ENCODE results near the gene ACAA1. TPM values are rescaled to one million over a fixed set of nuclear protein-coding genes. Genes with fewer than 3 reads are reported as not detected.
"Not testable (repeated sequence)": the region's sequence is repeated elsewhere in the genome, so short reads cannot be mapped to it uniquely, and the experiment has no call there.

Gene ACAA1
- total RNA-seq, 1 donor from 2014 or later = 120 TPM

GRCh38 chr3:38137615-38138348 is 855 bp upstream of the ACAA1 start:
- Histone ChIP-seq H3K4me1 (peaks cover 71% of the 10 kb centered on the region), H3K4me3 (peak overlapping the region; percentile 91), H3K36me3 (peaks cover 45% of the 10 kb centered on the region), H3K9me3 (replicated peaks) (no peaks in the 10 kb centered on the region), H3K27me3 (ENCODE audit: low read depth) (no peaks in the 10 kb centered on the region), H3K27ac (replicated peaks) (peak overlapping the region; percentile 98)
- no peak for DNase-seq
- intact Hi-C loops (cut with micrococcal nuclease) = no loop called here
- no peak for TF ChIP-seq CTCF (IDR thresholded peaks at IDR 0.05; ENCODE audit: borderline replicate concordance)

- no peak for TF ChIP-seq CTCF (IDR thresholded peaks at IDR 0.05; ENCODE audit: borderline replicate concordance)
- Histone ChIP-seq H3K4me3 (peak overlapping the region; percentile 91), H3K36me3 (peaks cover 51% of the 10 kb centered on the region), H3K27ac (replicated peaks) (peak overlapping the region; percentile 98), H3K4me1 (peaks cover 85% of the 10 kb centered on the region), H3K27me3 (ENCODE audit: low read depth) (no peaks in the 10 kb centered on the region), H3K9me3 (replicated peaks) (no peaks in the 10 kb centered on the region)
- DNase-seq = no peak
- intact Hi-C loops (cut with micrococcal nuclease) = no loop called here
Observed at GRCh38 chr3:38136393-38136776, 542 bp downstream of the ACAA1 start.

GRCh38 chr3:38135621-38136277 is 1.2 kb downstream of the ACAA1 start:
- intact Hi-C loops (cut with micrococcal nuclease); H3K9me3 ChIP-seq (replicated peaks); H3K27me3 ChIP-seq (ENCODE audit: low read depth); DNase-seq: not testable (repeated sequence)
- Histone ChIP-seq H3K27ac (replicated peaks) (peak overlapping the region; percentile 98), H3K4me3 (peak overlapping the region; percentile 91), H3K4me1 (peaks cover 92% of the 10 kb centered on the region), H3K36me3 (peaks cover 51% of the 10 kb centered on the region)

- Histone ChIP-seq H3K4me3 (peak overlapping the region; percentile 91), H3K36me3 (peaks cover 59% of the 10 kb centered on the region), H3K4me1 (peaks cover 96% of the 10 kb centered on the region)
- H3K27ac ChIP-seq (replicated peaks); intact Hi-C loops (cut with micrococcal nuclease); H3K9me3 ChIP-seq (replicated peaks); DNase-seq; H3K27me3 ChIP-seq (ENCODE audit: low read depth): not testable (repeated sequence)
Observed at GRCh38 chr3:38134517-38135143, 2.3 kb downstream of the ACAA1 start.

GRCh38 chr3:38133557-38134405 is 3.1 kb downstream of the ACAA1 start:
- Histone ChIP-seq H3K36me3 (peaks cover 67% of the 10 kb centered on the region), H3K9me3 (replicated peaks) (no peaks in the 10 kb centered on the region), H3K27me3 (ENCODE audit: low read depth) (no peaks in the 10 kb centered on the region), H3K4me3 (no peak overlapping the region), H3K4me1 (peaks cover 96% of the 10 kb centered on the region), H3K27ac (replicated peaks) (no peak overlapping the region)
- intact Hi-C loops (cut with micrococcal nuclease) = no loop called here
- no peak for TF ChIP-seq CTCF (IDR thresholded peaks at IDR 0.05; ENCODE audit: borderline replicate concordance)
- DNase-seq = no peak

GRCh38 chr3:38133209-38133556 is 3.7 kb downstream of the ACAA1 start:
- TF ChIP-seq CTCF (IDR thresholded peaks at IDR 0.05; ENCODE audit: borderline replicate concordance) = no peak
- Histone ChIP-seq H3K4me3 (no peak overlapping the region), H3K4me1 (peaks cover 96% of the 10 kb centered on the region), H3K27me3 (ENCODE audit: low read depth) (no peaks in the 10 kb centered on the region), H3K27ac (replicated peaks) (no peak overlapping the region), H3K9me3 (replicated peaks) (no peaks in the 10 kb centered on the region), H3K36me3 (peaks cover 73% of the 10 kb centered on the region)
- no peak for DNase-seq
- intact Hi-C loops (cut with micrococcal nuclease) = no loop called here

Data from left ventricle myocardium inferior (tissue), 1 donor.